AG04449 (cell line): ENCODE data around the gene SDF4.

ENCODE experiments used
- CTCF ChIA-PET: fragments of 350-600 bp; formaldehyde crosslinking; extraction: SDS; loops from one replicate; lab custom pipeline; 2021; ENCODE audit warnings: antibody characterized with exemption; lab: Yijun Ruan, JAX
- POLR2A ChIA-PET: fragments of 400-600, 350-600 bp; formaldehyde crosslinking; extraction: SDS; loops from one replicate; lab custom pipeline; 2020; ENCODE audit warnings: antibody characterized with exemption, inconsistent platforms; lab: Yijun Ruan, JAX
- DNase-seq: peaks from one replicate; pipeline ENCODE4 v3.0.0-alpha.2; 2010; ENCODE audit warnings: low read depth, low spot score
- H3K4me3 ChIP-seq: 2 replicates; pipeline ENCODE4 v1.5.1; 2011; ENCODE audit warnings: low read depth, mild to moderate bottlenecking, control low read depth, low read length
- CTCF ChIP-seq: IDR thresholded peaks from one replicate; pipeline ENCODE4 v1.5.1; 2011; ENCODE audit warnings: mild to moderate bottlenecking, moderate library complexity, low read length, control low read depth, inconsistent platforms; ENCODE audit not compliant: insufficient read depth; ENCODE audit errors: missing control alignments

The SDF4 gene

GRCh38 chr1:1215881-1216605 lies 15.8 kb downstream of the SDF4 start:
- H3K4me3 ChIP-seq: no peak overlapping the region
- ChIA-PET CTCF (interaction anchor here (0.8 kb wide), 1 partner anchor 74 kb away, joined by 3 read pairs; no protein-coding TSS in a partner anchor), POLR2A (interaction anchor here (0.5 kb wide), 1 partner anchor 53 kb away, joined by 3 read pairs; no protein-coding TSS in a partner anchor)
- DNase-seq: no peak
- TF ChIP-seq CTCF: no peak

GRCh38 chr1:1215080-1215676 lies 16.6 kb downstream of the SDF4 start:
- POLR2A ChIA-PET: no interaction called here
- CTCF ChIA-PET: interaction anchor here (0.8 kb wide), 1 partner anchor 75 kb away, joined by 3 read pairs; no protein-coding TSS in a partner anchor
- no peak for DNase-seq
- no peak for TF ChIP-seq CTCF
- H3K4me3 ChIP-seq: no peak overlapping the region

DNA sequence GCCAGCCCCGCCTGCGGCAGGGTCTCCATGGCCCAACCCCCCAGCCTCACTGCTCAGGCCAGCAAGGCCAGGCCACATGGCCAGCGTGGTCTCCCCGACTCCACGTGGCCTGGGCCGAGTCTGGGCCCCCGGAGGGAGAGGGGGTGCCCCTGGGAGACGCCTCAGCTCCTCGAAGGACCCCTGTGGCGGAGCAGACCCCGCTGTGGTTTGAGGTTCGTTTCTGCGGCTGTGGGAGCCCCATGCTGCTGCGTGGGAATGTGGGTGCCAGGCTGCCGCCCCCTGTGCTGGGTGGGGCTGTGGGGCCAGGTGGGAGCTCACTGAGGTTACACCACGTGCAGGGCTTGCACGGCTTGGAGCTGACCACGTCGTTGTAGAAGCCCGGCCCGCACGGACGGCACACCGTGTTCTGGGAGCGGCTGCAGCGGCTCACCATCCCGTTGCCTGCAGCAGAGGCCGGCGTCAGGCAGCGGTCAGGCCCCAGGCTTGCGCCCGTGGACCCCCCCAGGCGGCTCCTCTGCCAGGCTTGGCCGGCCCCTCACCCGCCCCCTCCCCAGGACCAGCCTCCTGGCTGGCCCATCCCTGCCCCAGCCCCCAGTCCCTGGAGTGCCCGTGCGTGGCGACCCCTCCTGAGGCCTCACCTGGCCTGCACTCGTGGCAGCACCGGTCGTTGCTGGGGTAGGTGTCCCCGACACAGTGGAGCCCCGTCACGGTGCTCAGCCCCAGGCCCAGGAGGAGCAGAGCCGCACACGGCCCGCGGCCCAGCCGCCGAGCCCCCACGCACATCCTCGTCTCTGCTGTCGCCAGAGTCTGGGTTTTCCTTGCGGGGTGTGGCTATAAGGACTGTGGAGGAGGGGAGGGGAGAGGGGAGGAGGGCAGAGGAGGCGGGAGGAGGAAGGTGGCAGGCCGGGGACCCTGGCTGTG lies 18.2 kb downstream of the SDF4 start, which contains the start of gene TNFRSF4:
TSS of gene TNFRSF4 (minus strand) at position 809 of the 921 bp plus-strand sequence. CDS start at position 783, 26 bp downstream.
- no peak within 1 kb of the TSS for H3K4me3 ChIP-seq
- DNase-seq: no peak
- CTCF ChIA-PET: no interaction called here
- POLR2A ChIA-PET: no interaction called here
- no peak for TF ChIP-seq CTCF

- ChIA-PET CTCF (interaction anchor here (1.3 kb wide), 1 partner anchor 90 kb away, joined by 3 read pairs; no protein-coding TSS in a partner anchor), POLR2A (no interaction called here)
- no peak overlapping the region for H3K4me3 ChIP-seq
Observed at GRCh38 chr1:1212780-1213344, 18.9 kb downstream of the SDF4 start.

More at GRCh38 chr1:1212780-1213344, 18.9 kb downstream of the SDF4 start:
- TF ChIP-seq CTCF: no peak
- no peak for DNase-seq
